A549 (cell line): ENCODE measurements around the gene CNTN4.

Experiments
- RFX5 ChIP-seq: fragments of 450-650 bp; IDR thresholded peaks from 2 replicates; pipeline ENCODE4 v1.7.1; 2014; ENCODE audit warnings: antibody characterized with exemption, mild to moderate bottlenecking, moderate library complexity
- TF ChIP-seq, protein P1 (sequence below): fragments of >200 bp; sonication (Bioruptor Twin); formaldehyde crosslinking; IDR thresholded peaks from 3 replicates; pipeline ENCODE4 v1.5.1; 2016

DNA sequence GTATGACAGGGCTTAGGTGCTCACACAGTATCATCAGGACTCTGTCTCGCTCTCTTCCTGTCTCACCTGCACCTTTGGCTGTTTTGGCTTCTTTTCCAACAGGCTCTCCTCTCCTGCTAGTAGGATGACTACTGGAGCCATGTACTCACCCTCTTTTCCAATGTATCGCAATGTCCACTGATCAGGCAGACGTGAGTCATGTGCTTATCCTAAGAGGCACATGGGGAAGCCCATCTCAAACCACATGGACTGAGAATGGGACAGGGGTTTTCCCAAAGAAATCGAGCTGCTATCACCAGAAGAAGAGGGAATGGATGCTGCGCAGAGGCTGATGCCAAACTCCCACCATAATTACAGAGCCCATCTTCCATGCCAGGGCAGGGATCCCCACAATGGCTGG, 830.9 kb downstream of the CNTN4 start:
- TF ChIP-seq, protein P1, sequence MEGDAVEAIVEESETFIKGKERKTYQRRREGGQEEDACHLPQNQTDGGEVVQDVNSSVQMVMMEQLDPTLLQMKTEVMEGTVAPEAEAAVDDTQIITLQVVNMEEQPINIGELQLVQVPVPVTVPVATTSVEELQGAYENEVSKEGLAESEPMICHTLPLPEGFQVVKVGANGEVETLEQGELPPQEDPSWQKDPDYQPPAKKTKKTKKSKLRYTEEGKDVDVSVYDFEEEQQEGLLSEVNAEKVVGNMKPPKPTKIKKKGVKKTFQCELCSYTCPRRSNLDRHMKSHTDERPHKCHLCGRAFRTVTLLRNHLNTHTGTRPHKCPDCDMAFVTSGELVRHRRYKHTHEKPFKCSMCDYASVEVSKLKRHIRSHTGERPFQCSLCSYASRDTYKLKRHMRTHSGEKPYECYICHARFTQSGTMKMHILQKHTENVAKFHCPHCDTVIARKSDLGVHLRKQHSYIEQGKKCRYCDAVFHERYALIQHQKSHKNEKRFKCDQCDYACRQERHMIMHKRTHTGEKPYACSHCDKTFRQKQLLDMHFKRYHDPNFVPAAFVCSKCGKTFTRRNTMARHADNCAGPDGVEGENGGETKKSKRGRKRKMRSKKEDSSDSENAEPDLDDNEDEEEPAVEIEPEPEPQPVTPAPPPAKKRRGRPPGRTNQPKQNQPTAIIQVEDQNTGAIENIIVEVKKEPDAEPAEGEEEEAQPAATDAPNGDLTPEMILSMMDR = no peak
- TF ChIP-seq RFX5 = no peak
